BLaER1 treated with 17β-estradiol and CSF1 and Interleukin-3, amounts not matched to agents 10 nM and 100 nM (cell line): ENCODE measurements around the gene FAM193A.

Experiments used
- H3K27ac ChIP-seq, 11 experiments: shearing (Covaris generic); formaldehyde crosslinking; 2 replicates each; pipeline ENCODE4 v1.8.1; 2022
- H3K27me3 ChIP-seq, 11 experiments: shearing (Covaris generic); formaldehyde crosslinking; 2 replicates each; pipeline ENCODE4 v1.8.1; 2022
- H3K36me3 ChIP-seq, 11 experiments: shearing (Covaris generic); formaldehyde crosslinking; 2 replicates each; pipeline ENCODE4 v1.8.1; 2022
- H3K4me1 ChIP-seq, 10 experiments: shearing (Covaris generic); formaldehyde crosslinking; 2 replicates each; pipeline ENCODE4 v1.8.1; 2022
- H3K4me2 ChIP-seq, 11 experiments: shearing (Covaris generic); formaldehyde crosslinking; 2 replicates each; pipeline ENCODE4 v1.8.1; 2022
- H3K4me3 ChIP-seq, 10 experiments: shearing (Covaris generic); formaldehyde crosslinking; 2 replicates each; pipeline ENCODE4 v1.8.1; 2022
- H3K9ac ChIP-seq, 11 experiments: shearing (Covaris generic); formaldehyde crosslinking; 2 replicates each; pipeline ENCODE4 v1.8.1; 2022
- H3K9me3 ChIP-seq, 11 experiments: shearing (Covaris generic); formaldehyde crosslinking; replicated peaks in 1 of 11; 2 replicates each; pipeline ENCODE4 v1.8.1; 2022
- H4K20me1 ChIP-seq, 11 experiments: shearing (Covaris generic); formaldehyde crosslinking; 2 replicates each; pipeline ENCODE4 v1.8.1; 2022
- Cebpa-rat ChIP-seq, 11 experiments: shearing (Covaris generic); IDR thresholded peaks; 2 replicates each; pipeline ENCODE4 v1.8.1; 2022

The FAM193A gene

DNA sequence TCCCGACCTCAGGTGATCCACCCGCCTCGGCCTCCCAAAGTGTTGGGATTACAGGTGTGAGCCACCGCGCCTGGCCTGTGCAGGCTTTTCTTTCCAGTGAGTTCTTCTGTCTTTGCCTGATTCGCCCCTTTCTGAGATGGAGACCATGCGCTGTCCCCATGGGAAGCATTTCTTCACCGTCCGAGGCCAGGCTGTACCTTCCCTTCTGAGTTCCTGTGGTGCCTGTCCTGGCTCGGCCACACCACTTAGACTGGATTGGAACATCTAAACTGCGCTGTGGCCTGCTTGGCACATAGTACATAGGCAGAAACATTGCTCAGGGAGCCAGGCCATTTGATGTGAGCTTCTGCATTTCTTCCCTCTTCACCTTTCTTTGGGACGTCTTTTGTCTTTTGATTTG lies 23.7 kb downstream of the FAM193A start:
- Histone ChIP-seq H3K27me3 (no peaks in the 10 kb centered on the region), H4K20me1 (peaks cover 94 to 100% (median 100%) of the 10 kb centered on the region in 11 experiments), H3K4me1 (peaks cover 0 to 21% (median 5%) of the 10 kb centered on the region in 10 experiments; a peak in 7 of 20 replicates), H3K36me3 (peaks cover 39 to 75% (median 65%) of the 10 kb centered on the region in 11 experiments), H3K9ac (no peak overlapping the region; a peak in 1 of 22 replicates), H3K4me2 (peak overlapping the region in 1 of 11 experiments; percentile 27; a peak in 1 of 22 replicates), H3K9me3 (no peaks in the 10 kb centered on the region), H3K27ac (no peak overlapping the region), H3K4me3 (no peak overlapping the region)
- no peak for TF ChIP-seq Cebpa-rat (IDR thresholded peaks at IDR 0.05)

DNA sequence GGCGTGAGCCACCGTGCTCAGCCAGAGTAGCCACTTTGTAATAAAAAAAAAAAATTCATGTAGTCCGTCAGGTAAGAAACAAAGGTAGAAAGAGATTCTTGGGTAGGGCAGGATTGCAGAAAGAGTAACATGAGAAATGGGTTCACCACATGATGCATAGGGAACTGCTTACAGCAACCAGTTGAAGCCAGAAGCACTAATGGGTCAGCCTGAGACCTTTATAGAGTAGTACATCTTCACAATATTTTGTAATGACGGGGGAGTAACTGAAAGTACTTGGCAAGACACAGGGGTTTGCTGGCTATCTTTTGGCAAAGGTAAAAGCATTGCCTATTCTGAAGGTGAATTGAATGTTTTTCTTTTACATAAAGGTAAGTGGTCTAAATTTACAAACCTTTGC lies 29.1 kb downstream of the FAM193A start:
- TF ChIP-seq Cebpa-rat (IDR thresholded peaks at IDR 0.05): no peak
- H3K4me3 ChIP-seq: no peak overlapping the region
- H3K27ac ChIP-seq: no peak overlapping the region
- no peak overlapping the region for H3K9ac ChIP-seq
- peaks cover 57 to 96% (median 77%) of the 10 kb centered on the region in 11 experiments for H3K36me3 ChIP-seq
- H3K4me2 ChIP-seq: no peak overlapping the region
- H4K20me1 ChIP-seq: peaks cover 80 to 100% (median 99%) of the 10 kb centered on the region in 11 experiments
- no peaks in the 10 kb centered on the region for H3K27me3 ChIP-seq
- no peaks in the 10 kb centered on the region for H3K9me3 ChIP-seq
- H3K4me1 ChIP-seq: peaks cover 7 to 27% (median 14%) of the 10 kb centered on the region in 10 experiments

DNA sequence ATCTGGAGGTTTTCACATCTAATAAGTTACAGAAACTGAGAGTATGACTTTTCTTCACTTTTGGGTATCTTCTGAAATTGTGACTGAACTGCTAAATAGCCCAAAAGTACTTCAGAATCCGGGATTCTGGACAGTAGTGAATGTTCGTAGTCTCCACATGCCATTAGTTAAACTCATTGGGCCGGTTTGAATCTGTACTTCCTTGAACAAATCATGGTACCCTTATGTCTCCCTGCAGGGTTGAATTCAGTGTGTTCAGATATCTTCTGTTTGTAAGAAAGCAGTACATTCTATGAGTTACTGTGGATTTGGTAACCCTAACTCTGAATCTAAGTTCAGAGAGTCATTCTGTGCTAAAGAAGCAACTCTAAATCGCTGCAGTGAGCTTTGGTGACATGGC lies 33.6 kb downstream of the FAM193A start:
- peaks cover 28 to 50% (median 38%) of the 10 kb centered on the region in 11 experiments for H3K36me3 ChIP-seq
- no peaks in the 10 kb centered on the region for H3K9me3 ChIP-seq
- H3K9ac ChIP-seq: no peak overlapping the region
- no peak overlapping the region; a peak in 1 of 22 replicates for H3K27ac ChIP-seq
- H3K27me3 ChIP-seq: no peaks in the 10 kb centered on the region
- H3K4me1 ChIP-seq: peaks cover 39 to 57% (median 51%) of the 10 kb centered on the region in 10 experiments
- TF ChIP-seq Cebpa-rat (IDR thresholded peaks at IDR 0.05): no peak
- peaks cover 82 to 100% (median 99%) of the 10 kb centered on the region in 11 experiments for H4K20me1 ChIP-seq
- H3K4me3 ChIP-seq: no peak overlapping the region
- H3K4me2 ChIP-seq: peak overlapping the region; percentile 16 to 54 (median 31); a peak in 17 of 22 replicates

DNA sequence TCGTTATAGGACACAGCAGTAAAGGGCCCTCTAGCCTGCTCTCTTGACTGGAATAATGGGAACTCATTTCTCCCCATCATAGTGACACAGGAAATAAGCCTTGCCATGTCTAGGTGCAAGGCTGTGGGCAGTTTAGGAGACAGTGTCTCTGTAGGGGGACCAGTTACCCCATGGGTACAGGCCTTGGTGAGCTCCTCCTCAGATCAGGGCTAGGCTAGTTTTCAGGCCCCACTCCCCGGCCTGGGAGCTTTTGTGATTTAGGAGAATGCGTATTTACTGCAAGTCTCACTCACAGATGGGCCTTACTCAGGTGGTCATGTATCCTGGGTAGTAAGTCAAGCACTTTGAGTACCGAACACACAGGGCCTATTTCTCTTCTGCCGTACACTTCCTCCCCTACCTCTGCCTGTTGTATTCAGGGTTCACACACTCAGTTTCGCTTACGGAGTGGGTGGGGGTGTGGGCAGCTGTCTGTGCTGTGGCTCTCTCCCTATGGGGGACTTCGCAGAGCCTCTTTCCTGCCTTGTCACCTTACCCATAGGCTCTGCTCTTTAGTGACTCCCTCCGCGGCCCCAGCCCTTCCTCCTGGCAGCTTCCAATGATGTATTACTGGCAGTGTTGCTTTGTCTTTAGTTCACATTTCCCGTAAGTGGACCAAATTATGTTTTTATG lies 34.2 kb downstream of the FAM193A start:
- Histone ChIP-seq H4K20me1 (peaks cover 81 to 100% (median 99%) of the 10 kb centered on the region in 11 experiments), H3K27ac (peak overlapping the region in 4 of 11 experiments; percentile 5 to 45 (median 16); a peak in 5 of 22 replicates), H3K9ac (peak overlapping the region in 1 of 11 experiments; percentile 11; a peak in 1 of 22 replicates), H3K9me3 (no peaks in the 10 kb centered on the region), H3K4me1 (peaks cover 40 to 63% (median 55%) of the 10 kb centered on the region in 10 experiments), H3K27me3 (no peaks in the 10 kb centered on the region), H3K36me3 (peaks cover 23 to 47% (median 37%) of the 10 kb centered on the region in 11 experiments), H3K4me2 (peak overlapping the region; percentile 16 to 54 (median 31); a peak in 21 of 22 replicates), H3K4me3 (no peak overlapping the region)
- TF ChIP-seq Cebpa-rat (IDR thresholded peaks at IDR 0.05): no peak

DNA sequence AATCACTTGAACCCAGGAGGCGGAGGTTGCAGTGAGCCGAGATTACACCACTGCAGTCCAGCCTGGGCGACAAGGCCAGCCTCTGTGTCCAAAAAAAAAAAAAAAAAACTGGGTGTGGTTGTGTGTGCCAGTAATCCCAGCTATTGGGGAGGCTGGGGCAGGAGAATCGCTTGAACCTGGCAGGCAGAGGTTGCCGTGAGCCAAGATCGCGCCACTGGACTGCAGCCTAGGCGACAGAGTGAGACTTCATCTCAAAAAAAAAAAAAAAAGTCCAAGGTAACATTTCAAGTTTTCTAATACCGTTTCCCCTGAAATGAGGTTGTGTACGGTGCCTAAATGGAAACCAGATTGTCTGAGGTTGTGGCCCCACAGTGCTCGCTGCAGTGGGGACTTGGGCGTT lies 35.6 kb downstream of the FAM193A start:
- TF ChIP-seq Cebpa-rat (IDR thresholded peaks at IDR 0.05): no peak
- H3K4me1 ChIP-seq: peaks cover 40 to 68% (median 56%) of the 10 kb centered on the region in 10 experiments
- H3K36me3 ChIP-seq: peaks cover 15 to 43% (median 35%) of the 10 kb centered on the region in 11 experiments
- no peak overlapping the region for H3K27ac ChIP-seq
- peaks cover 90 to 100% (median 100%) of the 10 kb centered on the region in 11 experiments for H4K20me1 ChIP-seq
- peak overlapping the region in 4 of 11 experiments; percentile 3 to 61 (median 52); a peak in 5 of 22 replicates for H3K4me2 ChIP-seq
- H3K9me3 ChIP-seq: no peaks in the 10 kb centered on the region
- H3K4me3 ChIP-seq: no peak overlapping the region
- H3K9ac ChIP-seq: no peak overlapping the region
- no peaks in the 10 kb centered on the region for H3K27me3 ChIP-seq

DNA sequence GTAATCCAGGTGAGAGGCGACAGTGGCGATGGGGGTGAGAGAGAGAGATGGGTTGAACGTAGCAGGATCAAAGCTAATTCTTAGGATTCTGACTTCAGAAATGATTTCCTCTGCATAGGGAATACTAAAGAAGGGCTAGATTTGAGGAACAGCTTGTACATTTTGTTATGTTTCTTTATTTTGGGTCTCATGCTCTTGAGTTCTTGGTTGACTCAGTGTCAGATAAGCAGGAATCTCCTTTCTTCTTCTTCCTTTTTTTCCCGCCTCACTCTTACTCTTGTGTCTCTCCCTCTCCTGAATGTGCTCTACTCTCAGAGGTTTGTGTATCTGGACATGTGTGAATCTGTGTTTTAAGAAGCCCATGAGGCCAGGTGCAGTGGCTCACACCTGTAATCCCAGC lies 36.4 kb downstream of the FAM193A start:
- Histone ChIP-seq H3K27ac (0 out of 22 replicates have a peak overlapping the region, but pooled peaks of 1 of the 11 experiments have one; percentile 5), H3K27me3 (no peaks in the 10 kb centered on the region), H3K4me2 (peak overlapping the region in 4 of 11 experiments; percentile 3 to 61 (median 52); a peak in 5 of 22 replicates), H3K4me1 (peaks cover 40 to 68% (median 52%) of the 10 kb centered on the region in 10 experiments), H4K20me1 (peaks cover 82 to 100% (median 99%) of the 10 kb centered on the region in 11 experiments), H3K9me3 (peaks cover 0 to 7% (median 1%) of the 10 kb centered on the region in 11 experiments; a peak in 6 of 22 replicates), H3K9ac (no peak overlapping the region; a peak in 1 of 22 replicates), H3K4me3 (no peak overlapping the region), H3K36me3 (peaks cover 7 to 41% (median 34%) of the 10 kb centered on the region in 11 experiments)
- TF ChIP-seq Cebpa-rat (IDR thresholded peaks at IDR 0.05): no peak

DNA sequence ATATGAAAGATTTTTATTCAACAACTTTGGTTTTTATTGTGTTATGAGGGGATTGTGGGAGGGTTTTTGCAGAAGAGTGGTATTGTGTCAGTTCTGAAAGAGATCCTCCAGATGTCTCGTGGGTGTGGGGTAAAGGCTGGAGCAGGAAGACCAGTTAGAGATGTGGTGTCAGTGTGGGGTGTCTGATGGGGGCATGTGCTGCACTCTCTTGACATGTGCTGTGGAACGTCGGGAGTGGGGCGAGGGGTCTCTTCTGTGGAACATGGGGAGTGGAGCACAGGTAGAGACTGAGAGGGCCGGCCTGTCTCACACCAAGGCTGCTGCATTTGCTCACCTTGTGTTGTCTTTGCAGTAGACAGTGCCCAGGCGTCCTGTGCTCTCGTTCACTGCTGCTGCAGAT lies 37.6 kb downstream of the FAM193A start:
- Histone ChIP-seq H3K9me3 (peaks cover 0 to 19% (median 11%) of the 10 kb centered on the region in 11 experiments; a peak in 19 of 22 replicates), H3K9ac (no peak overlapping the region; a peak in 1 of 22 replicates), H4K20me1 (peaks cover 74 to 100% (median 99%) of the 10 kb centered on the region in 11 experiments), H3K36me3 (peaks cover 11 to 43% (median 33%) of the 10 kb centered on the region in 11 experiments), H3K4me1 (peaks cover 40 to 68% (median 52%) of the 10 kb centered on the region in 10 experiments), H3K27me3 (no peaks in the 10 kb centered on the region), H3K4me3 (no peak overlapping the region), H3K4me2 (peak overlapping the region in 10 of 11 experiments; percentile 20 to 61 (median 44); a peak in 16 of 22 replicates), H3K27ac (no peak overlapping the region; a peak in 1 of 22 replicates)
- no peak for TF ChIP-seq Cebpa-rat (IDR thresholded peaks at IDR 0.05)

DNA sequence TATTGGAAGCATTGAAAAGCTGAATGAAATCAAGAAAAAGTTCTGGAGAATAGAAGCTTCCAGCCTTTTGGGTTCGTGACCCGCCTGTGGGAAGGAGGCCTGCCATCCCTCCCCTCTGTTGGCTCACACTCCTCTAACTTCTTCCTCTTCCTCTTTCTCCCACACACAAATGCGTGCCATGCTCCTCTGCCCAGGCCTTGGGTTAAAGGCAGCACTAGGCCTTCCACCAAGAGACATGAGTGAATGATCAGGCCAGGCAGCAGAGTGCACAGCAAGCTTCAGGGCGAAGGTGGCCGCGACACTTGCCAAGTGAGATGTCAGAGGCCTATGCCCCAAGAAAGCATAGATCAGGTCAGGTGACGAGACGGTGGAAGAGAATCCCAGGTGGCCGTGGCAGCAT lies 38.4 kb downstream of the FAM193A start:
- H3K9ac ChIP-seq: peak overlapping the region in 1 of 11 experiments; percentile 5; a peak in 1 of 22 replicates
- no peak overlapping the region for H3K4me3 ChIP-seq
- H3K27ac ChIP-seq: peak overlapping the region in 4 of 11 experiments; percentile 2 to 8 (median 4); a peak in 3 of 22 replicates
- peak overlapping the region in 9 of 11 experiments; percentile 20 to 61 (median 45); a peak in 17 of 22 replicates for H3K4me2 ChIP-seq
- peaks cover 40 to 63% (median 49%) of the 10 kb centered on the region in 10 experiments for H3K4me1 ChIP-seq
- peaks cover 5 to 27% (median 20%) of the 10 kb centered on the region in 11 experiments; a peak in 19 of 22 replicates for H3K9me3 ChIP-seq
- peaks cover 10 to 42% (median 34%) of the 10 kb centered on the region in 11 experiments for H3K36me3 ChIP-seq
- no peak for TF ChIP-seq Cebpa-rat (IDR thresholded peaks at IDR 0.05)
- peaks cover 66 to 100% (median 98%) of the 10 kb centered on the region in 11 experiments for H4K20me1 ChIP-seq
- no peaks in the 10 kb centered on the region for H3K27me3 ChIP-seq

DNA sequence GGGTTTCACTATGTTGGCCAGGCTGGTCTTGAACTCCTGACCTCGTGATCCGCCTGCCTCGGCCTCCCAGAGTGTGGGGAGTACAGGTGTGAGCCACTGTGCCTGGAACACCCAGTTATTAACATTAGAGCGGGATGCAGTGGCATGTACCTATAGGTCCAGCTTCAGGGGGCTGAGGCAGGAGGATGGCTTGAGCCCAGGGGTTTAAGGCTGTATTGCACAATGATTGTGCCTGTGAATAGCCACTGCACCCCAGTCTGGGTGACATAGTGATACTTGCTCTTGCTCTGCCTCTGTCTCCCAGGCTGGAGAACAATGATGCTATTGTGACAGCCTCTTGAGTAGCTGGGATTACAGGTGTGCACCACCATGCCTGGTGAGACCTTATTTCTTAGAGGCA lies 39.8 kb downstream of the FAM193A start:
- Histone ChIP-seq H3K4me1 (peaks cover 26 to 49% (median 36%) of the 10 kb centered on the region in 10 experiments), H3K4me3 (no peak overlapping the region)

More for the DNA sequence above, 39.8 kb downstream of the FAM193A start:
- H3K4me2 ChIP-seq: no peak overlapping the region
- H3K9me3 ChIP-seq: peaks cover 5 to 38% (median 27%) of the 10 kb centered on the region in 11 experiments; a peak in 19 of 22 replicates
- no peaks in the 10 kb centered on the region for H3K27me3 ChIP-seq
- no peak overlapping the region for H3K27ac ChIP-seq
- TF ChIP-seq Cebpa-rat (IDR thresholded peaks at IDR 0.05): 0 out of 22 replicates have a peak, but pooled peaks of 1 of the 11 experiments have one; percentile 33
- H3K9ac ChIP-seq: no peak overlapping the region
- H4K20me1 ChIP-seq: peaks cover 62 to 100% (median 98%) of the 10 kb centered on the region in 11 experiments
- H3K36me3 ChIP-seq: peaks cover 17 to 52% (median 42%) of the 10 kb centered on the region in 11 experiments
